GM23248 (cell line): ENCODE measurements around the gene NGB. TPM values are rescaled to one million over a fixed set of nuclear protein-coding genes. Genes with fewer than 3 reads are reported as not detected.
A peak's percentile ranks its signal among the peaks of the same experiment; 100 is the strongest.

Experiments used
- DNase-seq: peaks from one replicate; pipeline ENCODE4 v3.0.0-alpha.2; 2015
- H2AFZ ChIP-seq: fragments of 200-600 bp; sonication (generic); 2 replicates; pipeline ENCODE4 v1.6.1; 2016; ENCODE audit warnings: antibody characterized with exemption
- H3F3A ChIP-seq: fragments of 200-600 bp; sonication (generic); 2 replicates; pipeline ENCODE4 v1.6.1; 2016; ENCODE audit warnings: mild to moderate bottlenecking, antibody characterized with exemption, mixed run types; ENCODE audit not compliant: insufficient read depth
- H3K27ac ChIP-seq: fragments of 200-600 bp; sonication (generic); 2 replicates; pipeline ENCODE4 v1.5.1; 2016; ENCODE audit warnings: mild to moderate bottlenecking
- H3K27me3 ChIP-seq: fragments of 200-600 bp; sonication (generic); replicated peaks from 2 replicates; pipeline ENCODE4 v1.6.1; 2016; ENCODE audit warnings: mild to moderate bottlenecking; ENCODE audit not compliant: insufficient read depth
- H3K36me3 ChIP-seq: fragments of 200-600 bp; sonication (generic); 2 replicates; pipeline ENCODE4 v1.6.1; 2016; ENCODE audit warnings: low read depth, mild to moderate bottlenecking
- H3K4me1 ChIP-seq: fragments of 200-600 bp; sonication (generic); 2 replicates; pipeline ENCODE4 v1.6.1; 2016; ENCODE audit warnings: mild to moderate bottlenecking; ENCODE audit not compliant: insufficient read depth
- H3K4me2 ChIP-seq: fragments of 200-600 bp; sonication (generic); one replicate; pipeline ENCODE4 v1.6.1; 2016; ENCODE audit warnings: mild to moderate bottlenecking; ENCODE audit not compliant: unreplicated experiment
- H3K4me3 ChIP-seq: fragments of 200-600 bp; sonication (generic); 2 replicates; pipeline ENCODE4 v1.5.1; 2016; ENCODE audit warnings: mild to moderate bottlenecking
- H3K79me2 ChIP-seq: fragments of 200-600 bp; sonication (generic); 2 replicates; pipeline ENCODE4 v1.6.1; 2016; ENCODE audit warnings: mild to moderate bottlenecking; ENCODE audit not compliant: insufficient read depth
- H3K9ac ChIP-seq: fragments of 200-600 bp; sonication (generic); 2 replicates; pipeline ENCODE4 v1.6.1; 2016; ENCODE audit warnings: mild to moderate bottlenecking
- H3K9me2 ChIP-seq: fragments of 200-600 bp; sonication (generic); 2 replicates; pipeline ENCODE4 v1.6.1; 2016; ENCODE audit warnings: mixed run types, mild to moderate bottlenecking, moderate library complexity; ENCODE audit not compliant: insufficient read depth
- H3K9me3 ChIP-seq: fragments of 200-600 bp; sonication (generic); one replicate; pipeline ENCODE4 v1.6.1; 2017; ENCODE audit warnings: low read depth
- H4K20me1 ChIP-seq: fragments of 200-600 bp; sonication (generic); 2 replicates; pipeline ENCODE4 v1.6.0; 2016; ENCODE audit not compliant: insufficient read depth
- EZH2 ChIP-seq: fragments of 200-600 bp; sonication (generic); IDR thresholded peaks from 2 replicates; pipeline ENCODE4 v1.6.1; 2018; ENCODE audit warnings: antibody characterized with exemption, mild to moderate bottlenecking; ENCODE audit not compliant: insufficient read depth, poor library complexity, severe bottlenecking
- EZH2phosphoT487 ChIP-seq: fragments of 200-600 bp; sonication (generic); IDR thresholded peaks from 2 replicates; pipeline ENCODE4 v1.6.1; 2018; ENCODE audit warnings: antibody characterized with exemption, moderate library complexity, mild to moderate bottlenecking, low read depth; ENCODE audit not compliant: insufficient read depth
- WGBS, 2 experiments: methylation state at CpG; one replicate each; pipeline ENCODE4 v1.1.6; 2015 to 2017; ENCODE audit warnings: low lambda C conversion rate in 2 of 2, low coverage in 1 of 2; ENCODE audit errors: missing lambda C conversion rate in 2 of 2; 5-methylcytosine and 5-hydroxymethylcytosine counted together
- in situ Hi-C: fragments of 300-500 bp; cut with MboI; formaldehyde crosslinking; loops from 2 replicates; pipeline ENCODE4 v1.15.0; 2020
- polyA plus RNA-seq: library from polyadenylated mRNA; unstranded; fragments of >200 nt; fragmentation: Nextera tagmentation; extraction: Ambion mirVana; gene quantifications from 2 replicates; pipeline ENCODE4 v1.2.1, GENCODE V29; 2016
- total RNA-seq: library from RNA; depleted of rRNA; stranded (reverse); fragments of >200 nt; shearing (Covaris generic); gene quantifications from 2 replicates; pipeline ENCODE4 v1.2.3, GENCODE V29; 2014

NGB gene
- total and polyA plus RNA-seq, 2 experiments from 2014 or later, result not detected

DNA sequence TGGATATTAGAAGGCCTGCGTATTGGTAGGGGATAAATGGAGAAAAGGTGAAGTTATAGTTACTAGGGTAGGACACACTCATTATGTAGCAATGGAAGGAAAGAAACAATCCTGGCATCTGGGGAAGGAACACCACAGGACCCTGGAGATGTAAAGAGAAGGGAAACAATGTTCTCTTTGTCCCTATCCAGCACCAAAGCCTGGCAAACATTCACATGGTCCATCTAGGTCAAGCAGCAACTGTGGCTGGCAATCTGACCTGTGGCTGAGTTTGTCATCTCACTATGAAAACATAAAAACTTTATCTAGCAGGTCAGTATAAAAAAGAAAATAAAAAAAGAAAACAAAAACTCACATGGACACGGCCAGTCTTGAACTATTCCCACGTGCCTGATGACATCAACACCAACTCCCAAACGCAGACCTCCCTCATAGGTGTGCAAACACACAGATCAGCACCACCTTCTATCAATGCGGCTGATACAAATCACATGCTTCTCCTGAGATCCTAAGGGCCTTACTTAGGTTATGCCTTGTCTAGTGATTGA, 47.1 kb upstream of the NGB start:
- Histone ChIP-seq H3K4me2 (no peak overlapping the region), H3K4me1 (peaks cover 28% of the 10 kb centered on the region), H3K27ac (no peak overlapping the region), H3F3A (peaks cover 23% of the 10 kb centered on the region), H3K27me3 (no peaks in the 10 kb centered on the region), H2AFZ (no peak overlapping the region), H3K9me2 (no peaks in the 10 kb centered on the region), H3K9me3 (no peaks in the 10 kb centered on the region), H3K4me3 (no peak overlapping the region), H3K36me3 (no peaks in the 10 kb centered on the region), H3K9ac (no peak overlapping the region), H3K79me2 (peaks cover 54% of the 10 kb centered on the region), H4K20me1 (no peaks in the 10 kb centered on the region)
- 80 to 83% methylated on average over 5 of the region's 5 CpGs for WGBS, 2 experiments
- no peak for DNase-seq
- in situ Hi-C loops, result no loop called here
- no peak for TF ChIP-seq EZH2
- no peak for TF ChIP-seq EZH2phosphoT487

DNA sequence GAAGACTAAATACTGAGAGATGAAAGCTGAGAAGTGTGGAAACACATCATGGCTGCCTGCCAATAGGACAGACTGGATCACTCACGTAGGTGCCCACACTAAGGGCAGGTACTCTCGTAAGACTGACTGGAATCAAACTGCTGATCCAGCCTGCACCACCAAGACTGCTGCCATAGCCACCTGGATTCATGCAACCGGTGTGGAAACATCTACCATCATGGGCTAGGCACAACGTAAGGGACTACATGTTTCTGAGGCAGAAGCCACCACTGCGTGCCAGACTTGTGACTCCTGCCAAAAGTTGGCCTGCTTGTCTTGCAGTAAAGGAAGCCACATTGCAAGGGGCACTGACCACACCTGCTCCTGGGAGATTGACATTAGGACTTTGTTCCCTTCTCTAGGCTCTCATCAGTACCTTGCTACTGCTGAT, 45.9 kb upstream of the NGB start:
- Histone ChIP-seq H3K9me2 (no peaks in the 10 kb centered on the region), H2AFZ (no peak overlapping the region), H3F3A (peaks cover 24% of the 10 kb centered on the region), H3K27me3 (no peaks in the 10 kb centered on the region), H3K36me3 (no peaks in the 10 kb centered on the region), H3K9me3 (no peaks in the 10 kb centered on the region), H3K79me2 (peaks cover 58% of the 10 kb centered on the region), H3K4me2 (no peak overlapping the region), H3K4me3 (no peak overlapping the region), H3K4me1 (peaks cover 25% of the 10 kb centered on the region), H3K27ac (no peak overlapping the region), H3K9ac (no peak overlapping the region), H4K20me1 (no peaks in the 10 kb centered on the region)
- 60 to 68% methylated on average over 5 of the region's 5 CpGs for WGBS, 2 experiments
- in situ Hi-C loops, result no loop called here
- no peak for DNase-seq
- TF ChIP-seq EZH2 (no peak), EZH2phosphoT487 (no peak)

- Histone ChIP-seq H3K9ac (no peak overlapping the region), H3K27me3 (no peaks in the 10 kb centered on the region), H3K9me2 (no peaks in the 10 kb centered on the region), H3K4me1 (peaks cover 32% of the 10 kb centered on the region), H3K27ac (no peak overlapping the region), H3K79me2 (peaks cover 64% of the 10 kb centered on the region), H3K9me3 (no peaks in the 10 kb centered on the region), H3K4me3 (no peak overlapping the region), H3K36me3 (no peaks in the 10 kb centered on the region), H2AFZ (no peak overlapping the region), H4K20me1 (no peaks in the 10 kb centered on the region), H3F3A (peaks cover 23% of the 10 kb centered on the region), H3K4me2 (no peak overlapping the region)
- WGBS, 2 experiments, result 28 to 44% methylated on average over 1 of the region's 1 CpG
- TF ChIP-seq EZH2 (no peak), EZH2phosphoT487 (no peak)
- no peak for DNase-seq
- in situ Hi-C loops, result no loop called here
These were observed 45.1 kb upstream of the NGB start for GRCh38 chr14:77316195-77316505.

GRCh38 chr14:77314539-77315457, 43.8 kb upstream of the NGB start:
- in situ Hi-C loops, result no loop called here
- Histone ChIP-seq H3K9ac (peak overlapping the region; percentile 30; the same call in 1 of the 2 replicates), H3K36me3 (no peaks in the 10 kb centered on the region), H3K9me2 (no peaks in the 10 kb centered on the region), H3K9me3 (no peaks in the 10 kb centered on the region), H4K20me1 (no peaks in the 10 kb centered on the region), H3K4me3 (no peak overlapping the region), H3K27ac (peak overlapping the region; percentile 67), H2AFZ (no peak overlapping the region), H3K4me1 (peaks cover 35% of the 10 kb centered on the region), H3K27me3 (no peaks in the 10 kb centered on the region), H3K79me2 (peaks cover 67% of the 10 kb centered on the region), H3K4me2 (peak overlapping the region; percentile 46), H3F3A (peaks cover 23% of the 10 kb centered on the region)
- no peak for TF ChIP-seq EZH2
- TF ChIP-seq EZH2phosphoT487, result no peak
- 58 to 59% methylated on average over 10 of the region's 10 CpGs for WGBS, 2 experiments
- DNase-seq, result no peak
